Keratinocyte (primary cell): Measurements from ENCODE around the gene CD244.

Experiments used
- CTCF ChIP-seq, 3 experiments: IDR thresholded peaks in 1 of 3; conservative IDR thresholded peaks in 1 of 3; optimal IDR thresholded peaks in 1 of 3; 2 replicates in 2 of 3; 3 replicates in 1 of 3; pipeline versions ENCODE3 to v1.5.1; 2011; ENCODE audit warnings: low read length in 3 of 3, mild to moderate bottlenecking in 3 of 3, moderate library complexity in 2 of 3, control low read depth in 1 of 3, inconsistent platforms in 1 of 3; ENCODE audit not compliant: insufficient read depth in 2 of 3; ENCODE audit errors: extremely low read depth in 1 of 3
- EZH2 ChIP-seq: IDR thresholded peaks from one replicate; pipeline ENCODE4 v1.6.1; 2012; ENCODE audit warnings: inconsistent platforms, mild to moderate bottlenecking, low read length, moderate library complexity

GRCh38 chr1:160885042-160885441, 22.4 kb upstream of the CD244 start, which contains the start of gene ITLN1:
- TF ChIP-seq CTCF (optimal IDR thresholded peaks at IDR 0.05 in 1 of 3, IDR thresholded peaks at IDR 0.05 in 1 of 3, conservative IDR thresholded peaks at IDR 0.05 in 1 of 3; ENCODE audit: extremely low read depth in 1 of 3, insufficient read depth in 2 of 3, low read length in 3 of 3) (no peak), EZH2 (no peak)
